Measurements from ENCODE around the gene ZDHHC19.
"Not testable (repeated sequence)": the region's sequence is repeated elsewhere in the genome, so short reads cannot be mapped to it uniquely, and the experiment has no call there.

Gene ZDHHC19

GRCh38 chr3:196210673-196211556, at the start of gene ZDHHC19:
ZDHHC19 (minus strand) TSS chr3:196211400; CDS start chr3:196211315, 85 bp downstream.
- DNase-seq (ENCODE audit: low read depth) = no peak

- no peak for DNase-seq (ENCODE audit: low read depth)
Observed at GRCh38 chr3:196260784-196261183, 49.6 kb upstream of the ZDHHC19 start.

- DNase-seq (ENCODE audit: low read depth) = no peak
Observed at GRCh38 chr3:196255776-196256175, 44.6 kb upstream of the ZDHHC19 start.

- DNase-seq (ENCODE audit: low read depth) = no peak
Observed at GRCh38 chr3:196254376-196255283, 43.4 kb upstream of the ZDHHC19 start.

- no peak for DNase-seq (ENCODE audit: low read depth)
Observed at GRCh38 chr3:196251918-196252317, 40.7 kb upstream of the ZDHHC19 start.

GRCh38 chr3:196246612-196247308, 35.6 kb upstream of the ZDHHC19 start:
- DNase-seq (ENCODE audit: low read depth) = peak; percentile 90

- not testable (repeated sequence) for DNase-seq (ENCODE audit: low read depth)
Observed at GRCh38 chr3:196244166-196244565, 33.0 kb upstream of the ZDHHC19 start.

GRCh38 chr3:196241704-196242103, 30.5 kb upstream of the ZDHHC19 start:
- no peak for DNase-seq (ENCODE audit: low read depth)

- no peak for DNase-seq (ENCODE audit: low read depth)
Observed at GRCh38 chr3:196240424-196240823, 29.2 kb upstream of the ZDHHC19 start.

GRCh38 chr3:196238612-196239560, 27.7 kb upstream of the ZDHHC19 start:
- DNase-seq (ENCODE audit: low read depth) = no peak

GRCh38 chr3:196237203-196237602, 26.0 kb upstream of the ZDHHC19 start:
- DNase-seq (ENCODE audit: low read depth) = no peak

- no peak for DNase-seq (ENCODE audit: low read depth)
Observed at GRCh38 chr3:196236223-196236622, 25.0 kb upstream of the ZDHHC19 start.

GRCh38 chr3:196235452-196236122, 24.4 kb upstream of the ZDHHC19 start:
- DNase-seq (ENCODE audit: low read depth) = no peak

GRCh38 chr3:196232882-196233251, 21.7 kb upstream of the ZDHHC19 start:
- no peak for DNase-seq (ENCODE audit: low read depth)

- DNase-seq (ENCODE audit: low read depth) = no peak
Observed at GRCh38 chr3:196232154-196232881, 21.1 kb upstream of the ZDHHC19 start.

GRCh38 chr3:196227629-196228493, 16.7 kb upstream of the ZDHHC19 start:
- no peak for DNase-seq (ENCODE audit: low read depth)

- DNase-seq (ENCODE audit: low read depth) = no peak
Observed at GRCh38 chr3:196227121-196227561, 15.9 kb upstream of the ZDHHC19 start.

GRCh38 chr3:196225763-196226364, 14.7 kb upstream of the ZDHHC19 start:
- no peak for DNase-seq (ENCODE audit: low read depth)
